ENCODE data around the gene KRT31. TPM values are rescaled to one million over a fixed set of nuclear protein-coding genes. Genes with fewer than 3 reads are reported as not detected.
"Not testable (repeated sequence)": the region's sequence is repeated elsewhere in the genome, so short reads cannot be mapped to it uniquely, and the experiment has no call there.

KRT31 gene
- total RNA-seq, 4 donors from 2014 or later: not detected

DNA sequence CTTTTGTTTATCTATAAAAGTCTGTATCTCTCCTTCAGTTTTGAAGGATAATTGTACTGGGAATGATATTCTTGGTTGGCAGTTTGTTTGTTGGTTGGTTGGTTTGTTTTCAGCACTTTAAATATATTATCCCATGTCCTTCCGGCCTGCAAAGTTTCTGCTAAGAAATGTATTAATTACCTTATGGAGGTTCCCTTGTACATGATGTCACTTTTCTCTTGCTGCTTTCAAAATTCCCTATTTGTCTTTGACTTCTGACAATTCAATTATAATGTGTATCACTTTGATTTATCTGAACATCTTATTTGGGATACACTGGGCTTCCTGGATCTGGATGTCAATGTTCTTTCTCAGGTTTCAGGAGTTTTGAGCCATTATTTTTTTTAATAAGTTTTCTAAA lies 11.2 kb downstream of the KRT31 start:
- H3K4me3 ChIP-seq: no peak overlapping the region
- TF ChIP-seq, protein P1, sequence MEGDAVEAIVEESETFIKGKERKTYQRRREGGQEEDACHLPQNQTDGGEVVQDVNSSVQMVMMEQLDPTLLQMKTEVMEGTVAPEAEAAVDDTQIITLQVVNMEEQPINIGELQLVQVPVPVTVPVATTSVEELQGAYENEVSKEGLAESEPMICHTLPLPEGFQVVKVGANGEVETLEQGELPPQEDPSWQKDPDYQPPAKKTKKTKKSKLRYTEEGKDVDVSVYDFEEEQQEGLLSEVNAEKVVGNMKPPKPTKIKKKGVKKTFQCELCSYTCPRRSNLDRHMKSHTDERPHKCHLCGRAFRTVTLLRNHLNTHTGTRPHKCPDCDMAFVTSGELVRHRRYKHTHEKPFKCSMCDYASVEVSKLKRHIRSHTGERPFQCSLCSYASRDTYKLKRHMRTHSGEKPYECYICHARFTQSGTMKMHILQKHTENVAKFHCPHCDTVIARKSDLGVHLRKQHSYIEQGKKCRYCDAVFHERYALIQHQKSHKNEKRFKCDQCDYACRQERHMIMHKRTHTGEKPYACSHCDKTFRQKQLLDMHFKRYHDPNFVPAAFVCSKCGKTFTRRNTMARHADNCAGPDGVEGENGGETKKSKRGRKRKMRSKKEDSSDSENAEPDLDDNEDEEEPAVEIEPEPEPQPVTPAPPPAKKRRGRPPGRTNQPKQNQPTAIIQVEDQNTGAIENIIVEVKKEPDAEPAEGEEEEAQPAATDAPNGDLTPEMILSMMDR (IDR thresholded peaks at IDR 0.05): no peak
- no peak for TF ChIP-seq POLR2A (IDR thresholded peaks at IDR 0.05)
- no peak overlapping the region for H3K27ac ChIP-seq
- DNase-seq: no peak
- no peaks in the 10 kb centered on the region for H3K36me3 ChIP-seq
- H3K27me3 ChIP-seq: no peaks in the 10 kb centered on the region
- no peaks in the 10 kb centered on the region for H3K4me1 ChIP-seq
- H3K9me3 ChIP-seq: peaks cover 0 to 3% (median 0%) of the 10 kb centered on the region in 4 donors

- TF ChIP-seq POLR2A (IDR thresholded peaks at IDR 0.05): no peak
- TF ChIP-seq, protein P1 (IDR thresholded peaks at IDR 0.05): no peak
- peaks cover 0 to 3% (median 0%) of the 10 kb centered on the region in 4 donors for H3K9me3 ChIP-seq
- no peaks in the 10 kb centered on the region for H3K27me3 ChIP-seq
- no peaks in the 10 kb centered on the region for H3K4me1 ChIP-seq
- no peak overlapping the region for H3K4me3 ChIP-seq
- H3K27ac ChIP-seq: no peak overlapping the region
- no peaks in the 10 kb centered on the region for H3K36me3 ChIP-seq
- no peak for DNase-seq
These were observed 13.7 kb downstream of the KRT31 start for GRCh38 chr17:41383690-41384089.

DNA sequence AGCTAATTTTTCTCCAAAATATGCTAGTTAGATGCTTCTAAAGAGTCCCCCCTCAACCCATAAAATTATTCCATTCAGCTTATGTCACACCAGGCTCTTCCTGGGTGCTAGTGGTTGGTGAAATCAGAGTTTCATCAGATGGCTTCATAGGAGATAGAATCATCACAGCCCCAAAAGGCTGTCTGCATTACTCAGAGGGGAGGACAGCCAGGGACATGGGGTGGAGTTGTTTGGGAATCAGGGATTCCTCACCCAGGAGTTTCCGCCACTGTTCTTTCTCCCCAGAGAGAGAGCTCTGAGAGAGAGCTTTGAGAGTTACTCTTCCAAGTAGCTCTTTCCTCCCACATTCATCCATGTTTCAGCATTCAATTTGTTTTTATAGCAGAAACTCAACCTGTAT lies 15.0 kb downstream of the KRT31 start:
- H3K4me3 ChIP-seq: no peak overlapping the region
- H3K4me1 ChIP-seq: no peaks in the 10 kb centered on the region
- peaks cover 0 to 3% (median 0%) of the 10 kb centered on the region in 4 donors for H3K9me3 ChIP-seq
- TF ChIP-seq, protein P1 (IDR thresholded peaks at IDR 0.05): no peak
- no peak for TF ChIP-seq POLR2A (IDR thresholded peaks at IDR 0.05)
- H3K27me3 ChIP-seq: no peaks in the 10 kb centered on the region
- no peak overlapping the region for H3K27ac ChIP-seq
- no peaks in the 10 kb centered on the region for H3K36me3 ChIP-seq
- no peak for DNase-seq

GRCh38 chr17:41381943-41382342 lies 15.5 kb downstream of the KRT31 start, which contains the start of gene KRT34:
KRT34 (minus strand) TSS chr17:41382306; CDS start chr17:41382246, 60 bp downstream.
- DNase-seq, H3K4me3 ChIP-seq, H3K27me3 ChIP-seq, H3K4me1 ChIP-seq, H3K36me3 ChIP-seq, H3K9me3 ChIP-seq, H3K27ac ChIP-seq: not testable (repeated sequence)

DNA sequence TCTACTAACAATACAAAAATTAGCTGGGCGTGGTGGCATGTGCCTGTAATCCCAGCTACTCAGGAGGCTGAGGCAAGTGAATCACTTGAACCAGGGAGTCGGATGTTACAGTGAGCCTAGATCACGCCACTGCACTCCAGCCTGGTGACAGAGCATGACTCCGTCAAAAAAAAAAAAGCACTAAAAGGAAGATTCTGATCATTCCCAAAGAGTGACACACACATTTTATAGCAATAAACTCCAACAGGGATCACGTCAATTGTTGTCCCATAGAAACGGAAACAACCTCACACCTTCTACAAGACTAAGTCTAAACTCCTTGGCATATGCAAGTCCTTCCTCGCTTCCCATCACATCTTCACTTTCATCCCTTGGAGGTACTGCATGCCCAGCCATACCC lies 17.3 kb downstream of the KRT31 start:
- H3K4me3 ChIP-seq, H3K36me3 ChIP-seq, H3K4me1 ChIP-seq, DNase-seq, H3K27me3 ChIP-seq, H3K27ac ChIP-seq, H3K9me3 ChIP-seq: not testable (repeated sequence)

- TF ChIP-seq POLR2A (IDR thresholded peaks at IDR 0.05): no peak
- TF ChIP-seq, protein P1 (IDR thresholded peaks at IDR 0.05): no peak
- Histone ChIP-seq H3K36me3 (no peaks in the 10 kb centered on the region), H3K4me3 (no peak overlapping the region), H3K27ac (no peak overlapping the region), H3K27me3 (no peaks in the 10 kb centered on the region), H3K4me1 (no peaks in the 10 kb centered on the region), H3K9me3 (no peaks in the 10 kb centered on the region)
- DNase-seq: no peak
These were observed 19.9 kb downstream of the KRT31 start for GRCh38 chr17:41377546-41377945.

- Histone ChIP-seq H3K27ac (no peak within 1 kb of the TSS), H3K4me1 (no peaks in the 10 kb centered on the region), H3K27me3 (no peaks in the 10 kb centered on the region), H3K36me3 (no peaks in the 10 kb centered on the region), H3K9me3 (no peaks in the 10 kb centered on the region), H3K4me3 (no peak within 1 kb of the TSS)
- DNase-seq: no peak
- TF ChIP-seq POLR2A (IDR thresholded peaks at IDR 0.05): no peak
- TF ChIP-seq, protein P1 (IDR thresholded peaks at IDR 0.05): no peak
These were observed 27.7 kb downstream of the KRT31 start, which contains the start of gene KRT33B for GRCh38 chr17:41369713-41370112. KRT33B (minus strand) TSS chr17:41369813; CDS start chr17:41369750, 63 bp downstream.

All from Peyer's patch (tissue), 4 donors.